H54 (cell line): ENCODE data around the gene LRP8.

Experiments used
- DNase-seq: peaks from one replicate; pipeline ENCODE4 v3.0.0; 2011; ENCODE audit warnings: low spot score, mixed read lengths; ENCODE audit not compliant: insufficient read length
- FAIRE-seq: peaks from 3 replicates; lab custom pipeline; 2011; peaks lifted over from hg19 to GRCh38; lab: Jason Lieb, UNC
- POLR2A ChIP-seq: IDR thresholded peaks from 2 replicates; pipeline ENCODE4 v1.6.1; 2011; ENCODE audit warnings: low read depth, mild to moderate bottlenecking, low read length

Gene LRP8

DNA sequence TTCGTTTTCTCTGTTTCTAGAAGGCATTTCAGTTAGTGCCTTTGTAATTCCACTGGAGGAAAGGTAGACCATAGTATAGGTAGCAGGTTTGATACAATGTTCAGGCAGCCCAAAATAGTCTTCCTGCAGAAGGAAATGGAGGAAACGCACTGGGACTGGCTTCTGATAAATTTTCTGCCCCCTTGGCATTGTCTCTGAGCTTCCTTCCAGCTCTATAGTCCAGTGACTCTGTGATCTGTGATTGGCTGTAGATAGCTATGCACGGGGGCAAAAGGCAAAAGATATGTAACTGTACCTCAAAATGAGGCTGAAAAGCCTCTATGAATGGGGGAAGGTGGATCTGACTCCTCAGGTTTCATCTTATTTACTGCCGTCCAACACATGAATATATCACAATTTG is 83.7 kb downstream of the LRP8 start:
- FAIRE-seq (no peak), DNase-seq (no peak)
- no peak for TF ChIP-seq POLR2A

DNA sequence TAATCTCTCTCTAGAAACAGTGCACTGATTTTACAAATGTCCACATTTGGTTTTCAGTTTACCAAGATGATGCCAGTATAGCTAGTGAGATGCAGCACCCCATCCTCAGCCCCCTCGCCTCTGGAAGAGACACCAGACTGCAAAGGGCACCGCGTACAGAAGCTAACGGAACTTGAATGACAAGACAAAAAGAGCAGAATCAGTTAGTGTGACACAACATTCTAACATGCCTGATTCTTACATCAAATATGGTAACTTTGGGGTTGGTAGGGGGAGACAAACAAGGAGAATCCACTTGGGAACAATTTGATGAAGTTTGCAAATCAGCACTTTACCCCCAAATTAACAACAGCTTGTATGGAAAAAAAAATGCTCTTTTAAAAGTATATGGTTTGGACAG is 85.5 kb downstream of the LRP8 start:
- FAIRE-seq (no peak), DNase-seq (no peak)
- no peak for TF ChIP-seq POLR2A

DNA sequence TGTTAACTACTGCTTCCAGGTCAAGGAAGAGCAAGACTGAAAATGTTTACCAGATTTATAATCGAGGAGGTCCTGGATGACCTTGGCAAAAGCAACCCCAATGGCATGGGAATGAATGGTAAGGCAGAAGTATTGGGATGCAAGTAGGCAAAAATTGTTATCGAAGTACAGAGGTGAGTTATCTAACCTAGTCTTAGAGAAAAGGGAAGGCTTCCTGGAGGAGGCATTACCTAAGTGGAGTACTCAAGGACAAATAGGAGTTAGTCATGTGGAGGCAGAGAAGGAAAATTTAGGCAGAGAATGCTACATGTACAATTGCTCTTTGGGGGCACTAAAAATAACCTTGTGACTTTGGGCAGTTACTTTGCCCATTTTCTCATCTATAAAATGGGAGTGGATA is 86.0 kb downstream of the LRP8 start:
- TF ChIP-seq POLR2A, result no peak
- FAIRE-seq (no peak), DNase-seq (no peak)

DNA sequence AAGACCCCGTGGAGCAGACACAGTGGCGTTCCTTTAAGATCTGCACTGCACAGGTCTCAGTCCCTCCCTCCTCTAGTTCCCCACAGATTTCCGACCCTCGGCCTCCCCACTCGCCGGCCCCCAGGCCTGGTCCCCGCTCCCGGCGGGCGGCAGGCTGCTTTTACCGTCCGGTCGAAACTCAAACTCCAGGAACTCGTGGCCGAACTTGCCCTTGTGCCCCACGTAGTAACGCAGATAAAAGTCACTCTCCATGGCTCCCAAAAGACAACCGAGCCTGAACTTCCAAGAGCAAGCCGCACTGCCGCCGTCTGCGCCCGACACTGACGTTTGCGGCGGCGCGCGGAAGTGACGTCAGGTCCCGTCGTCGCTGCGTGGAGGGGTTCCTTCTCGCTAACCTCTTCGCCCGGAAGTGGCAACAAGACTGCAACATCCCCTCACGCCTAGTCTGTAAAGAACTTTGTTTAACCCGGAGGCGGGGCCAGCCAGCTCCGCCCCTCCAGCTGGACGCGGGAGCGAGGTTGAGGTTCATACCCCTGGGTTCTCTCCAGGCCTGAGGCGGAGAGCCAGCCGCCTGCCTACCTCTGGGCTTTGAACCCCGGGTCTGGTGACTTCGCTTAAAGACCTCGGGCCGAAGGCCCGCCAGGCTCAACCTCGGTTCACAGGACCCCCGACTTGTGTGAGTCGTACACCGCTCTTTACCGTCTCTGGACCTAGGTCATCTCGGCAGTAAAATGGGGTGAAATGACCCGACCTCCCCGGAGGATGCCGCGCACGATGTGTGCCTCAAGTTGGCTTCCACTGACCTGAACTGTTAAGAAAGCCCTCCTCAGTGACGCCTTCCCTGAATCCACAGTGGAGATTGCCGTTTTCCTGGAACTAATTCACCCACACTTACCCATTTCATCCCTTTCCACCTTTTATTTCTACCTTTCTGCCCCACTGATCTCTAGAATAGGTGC is 89.4 kb downstream of the LRP8 start, which contains the start of gene MAGOH:
Gene MAGOH (minus strand): TSS at position 322 of the 959 bp plus-strand sequence. CDS start 70 bp downstream, at position 252.
- FAIRE-seq, result peak; percentile 89
- TF ChIP-seq POLR2A, result peak; percentile 70
- peak; percentile 97 for DNase-seq

DNA sequence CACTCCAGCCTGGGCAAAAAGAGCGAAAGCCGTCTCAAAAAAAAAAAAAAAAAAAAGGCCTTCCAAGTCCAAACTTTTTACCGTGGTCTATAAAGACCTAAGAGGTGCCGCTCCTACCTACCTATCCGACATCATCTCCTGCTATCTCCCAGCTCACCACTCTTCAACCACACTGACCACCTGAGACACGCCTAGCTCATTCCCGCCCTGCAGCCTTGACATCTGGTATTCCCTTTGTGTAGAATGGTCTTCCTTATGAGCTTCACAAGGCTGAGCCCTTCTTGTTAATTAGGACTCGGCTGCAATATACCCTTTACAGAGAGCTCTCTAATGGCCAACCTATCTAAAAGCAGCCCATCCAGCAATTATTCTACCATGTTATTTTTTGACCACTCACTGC is 90.2 kb downstream of the LRP8 start:
- TF ChIP-seq POLR2A, result no peak
- FAIRE-seq, result no peak

DNA sequence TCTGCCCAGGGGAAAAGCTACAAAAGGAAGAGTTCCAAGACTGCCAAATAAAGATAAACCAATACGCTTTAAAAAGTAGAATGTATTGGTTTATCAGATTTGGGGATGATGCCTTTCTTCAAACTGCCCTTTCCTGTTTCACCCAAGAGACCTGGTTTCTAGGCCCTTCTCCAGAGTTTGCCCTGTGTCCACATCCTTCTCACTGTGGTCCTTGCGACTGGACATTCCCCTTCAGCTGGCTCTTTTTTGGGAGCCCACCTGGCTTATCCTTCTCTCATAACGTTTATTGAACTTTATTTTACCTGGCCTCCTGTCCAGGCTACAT is 106.9 kb downstream of the LRP8 start:
- no peak for FAIRE-seq

More for the DNA sequence above, 90.2 kb downstream of the LRP8 start:
- DNase-seq, result no peak

DNA sequence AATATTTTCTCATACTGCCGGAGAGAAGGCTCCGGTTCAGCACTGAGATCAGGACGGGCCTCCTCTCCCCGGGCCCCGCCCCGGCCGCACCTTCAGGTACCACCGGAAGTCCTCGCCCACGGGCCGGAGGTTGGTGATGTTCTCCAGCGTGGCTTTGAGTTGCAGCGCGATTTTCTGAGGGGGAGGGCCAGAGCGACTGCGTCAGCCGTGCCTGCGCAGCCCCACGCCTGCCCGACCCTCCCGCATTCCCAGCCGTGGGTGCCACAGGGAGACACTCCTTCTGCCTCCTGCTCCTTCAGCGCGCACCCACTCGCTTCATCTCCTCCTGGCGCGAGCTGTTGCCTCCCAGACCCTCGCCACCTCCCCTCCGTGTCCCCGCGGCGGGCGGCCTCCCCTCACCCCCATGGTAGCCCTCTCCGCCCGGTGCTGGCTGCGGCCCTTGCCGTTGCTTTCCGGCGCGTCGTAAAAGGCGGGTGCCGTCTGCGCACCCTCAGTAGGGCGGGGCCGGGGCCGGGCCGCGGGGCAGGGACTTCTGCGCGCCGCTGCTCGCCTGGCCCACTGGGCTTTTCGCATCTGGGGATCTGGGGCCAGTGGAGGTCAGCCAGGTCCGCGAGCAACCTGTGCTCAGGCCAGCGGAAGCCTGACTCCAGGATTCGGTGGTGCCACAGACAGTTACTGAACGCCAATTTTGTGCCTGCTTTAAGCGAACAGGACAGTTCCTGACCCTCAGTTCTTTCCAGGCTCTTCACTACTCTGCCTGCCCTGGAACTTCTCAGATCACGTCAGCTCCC is 107.5 kb downstream of the LRP8 start, which contains the start of gene CZIB:
Gene CZIB (minus strand): TSS at position 464 of the 791 bp plus-strand sequence. CDS start 59 bp downstream, at position 405.
- peak; percentile 76 for TF ChIP-seq POLR2A
- peak; percentile 94 for DNase-seq

More for the DNA sequence above, 106.9 kb downstream of the LRP8 start:
- no peak for DNase-seq
- TF ChIP-seq POLR2A, result no peak

DNA sequence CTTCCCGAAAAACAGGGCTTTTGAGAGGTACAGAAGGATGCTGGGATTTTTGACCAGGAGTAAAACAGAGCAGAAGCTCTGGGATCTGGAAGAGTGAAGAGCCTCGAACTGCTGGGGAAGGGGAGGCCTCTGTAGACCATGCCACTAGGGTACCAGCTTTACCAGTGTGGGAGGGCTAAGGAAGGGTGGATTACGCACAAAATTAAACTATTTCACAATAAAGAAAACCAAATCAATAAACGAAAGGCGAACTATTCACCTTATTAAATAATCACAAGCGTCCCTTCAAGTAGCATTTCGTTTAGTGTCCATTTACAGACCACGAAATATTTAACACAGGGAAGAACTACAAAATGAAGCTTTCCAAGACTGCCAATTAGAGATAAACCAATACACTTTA is 108.2 kb downstream of the LRP8 start:
- DNase-seq (no peak), FAIRE-seq (no peak)
- TF ChIP-seq POLR2A, result no peak

More for the DNA sequence above, 107.5 kb downstream of the LRP8 start, which contains the start of gene CZIB:
- peak; percentile 73 for FAIRE-seq

DNA sequence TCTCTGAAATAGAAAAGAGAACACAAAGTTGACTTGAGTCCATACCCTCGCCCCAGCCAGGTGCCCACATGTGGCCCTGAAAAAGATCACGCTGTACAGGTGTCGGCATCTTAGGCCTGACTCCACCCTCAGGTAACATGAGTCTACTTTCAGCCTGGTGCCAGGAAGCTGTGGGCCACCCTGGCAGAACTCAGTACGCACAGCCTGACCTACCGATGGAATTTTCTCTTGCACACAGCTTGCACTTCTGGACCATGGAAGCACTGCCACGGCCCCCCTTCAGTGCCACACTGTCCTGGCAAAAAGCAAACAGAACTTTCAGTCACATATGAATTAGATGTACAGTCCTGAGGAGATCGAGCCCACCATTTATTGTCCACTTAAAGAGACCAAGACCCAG is 109.7 kb downstream of the LRP8 start:
- FAIRE-seq (no peak), DNase-seq (no peak)
- no peak for TF ChIP-seq POLR2A

DNA sequence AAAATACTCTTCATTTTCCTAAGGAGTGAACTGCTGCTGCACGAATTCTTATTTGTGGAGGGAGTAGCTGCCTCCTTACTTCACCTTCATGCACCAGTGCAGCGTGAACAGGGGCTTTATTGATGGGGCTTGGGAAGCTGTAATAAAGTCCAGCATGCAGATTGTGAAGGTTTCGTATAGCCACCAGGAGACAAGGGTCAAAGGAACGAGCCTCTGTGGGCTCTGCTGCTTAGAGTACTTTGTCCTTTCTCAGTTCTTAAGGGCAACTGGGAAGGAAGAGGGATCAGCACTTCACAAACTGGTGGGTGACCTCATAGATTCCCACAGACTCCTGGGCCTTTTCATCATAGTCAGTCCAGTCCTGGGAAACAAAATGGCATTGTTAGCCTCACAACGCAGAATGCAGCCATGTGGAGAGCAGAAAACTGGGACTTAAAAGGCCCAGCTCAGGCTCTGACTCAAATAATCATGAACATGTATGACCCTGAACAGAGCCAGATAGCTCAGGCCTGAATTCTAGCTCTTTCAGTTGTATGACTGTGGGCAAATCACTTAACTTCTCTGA is 113.4 kb downstream of the LRP8 start:
- TF ChIP-seq POLR2A, result no peak
- DNase-seq, result no peak
- no peak for FAIRE-seq

DNA sequence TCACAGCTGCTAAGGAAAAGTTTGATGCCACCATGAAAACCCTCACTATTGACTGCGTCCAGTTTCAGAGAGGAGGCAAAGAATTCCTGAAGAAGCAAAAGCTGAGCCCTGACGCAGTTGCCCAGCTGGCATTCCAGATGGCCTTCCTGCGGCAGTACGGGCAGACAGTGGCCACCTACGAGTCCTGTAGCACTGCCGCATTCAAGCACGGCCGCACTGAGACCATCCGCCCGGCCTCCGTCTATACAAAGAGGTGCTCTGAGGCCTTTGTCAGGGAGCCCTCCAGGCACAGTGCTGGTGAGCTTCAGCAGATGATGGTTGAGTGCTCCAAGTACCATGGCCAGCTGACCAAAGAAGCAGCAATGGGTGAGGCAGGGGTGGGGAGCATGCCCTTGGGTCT is 116.9 kb downstream of the LRP8 start:
- TF ChIP-seq POLR2A, result no peak
- DNase-seq (no peak), FAIRE-seq (no peak)

DNA sequence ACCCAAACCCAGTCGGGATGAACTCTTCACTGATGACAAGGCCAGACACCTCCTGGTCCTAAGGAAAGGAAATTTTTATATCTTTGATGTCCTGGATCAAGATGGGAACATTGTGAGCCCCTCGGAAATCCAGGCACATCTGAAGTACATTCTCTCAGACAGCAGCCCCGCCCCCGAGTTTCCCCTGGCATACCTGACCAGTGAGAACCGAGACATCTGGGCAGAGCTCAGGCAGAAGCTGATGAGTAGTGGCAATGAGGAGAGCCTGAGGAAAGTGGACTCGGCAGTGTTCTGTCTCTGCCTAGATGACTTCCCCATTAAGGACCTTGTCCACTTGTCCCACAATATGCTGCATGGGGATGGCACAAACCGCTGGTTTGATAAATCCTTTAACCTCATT is 117.5 kb downstream of the LRP8 start:
- TF ChIP-seq POLR2A, result no peak
- FAIRE-seq (no peak), DNase-seq (no peak)

DNA sequence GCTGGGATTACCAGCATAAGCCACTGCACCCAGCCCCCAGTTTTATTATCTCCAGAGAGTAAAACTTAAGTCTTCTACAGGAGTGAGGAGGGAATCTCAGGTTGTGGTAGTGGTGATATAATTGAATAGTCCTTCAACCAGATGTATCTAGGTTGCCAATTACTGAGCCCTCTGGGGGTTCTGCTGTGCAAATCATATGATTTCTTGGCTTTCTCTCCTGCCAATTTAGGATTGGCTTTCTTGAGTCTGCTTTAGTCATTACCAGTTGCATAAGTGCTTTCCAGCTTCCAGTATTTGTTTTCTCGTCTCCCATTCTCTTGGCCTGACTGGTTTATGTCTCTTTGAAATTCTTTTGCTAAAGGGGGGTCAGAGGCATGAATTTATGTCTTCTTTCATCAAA is 120.1 kb downstream of the LRP8 start:
- FAIRE-seq (no peak), DNase-seq (no peak)
- TF ChIP-seq POLR2A, result no peak
